HG03565 (cell line): ENCODE results near the gene SPATA7.
"Not testable (repeated sequence)": the region's sequence is repeated elsewhere in the genome, so short reads cannot be mapped to it uniquely, and the experiment has no call there.

Experiments
- ATAC-seq: cut with Tn5 transposase; IDR thresholded peaks from one replicate; pipeline ENCODE4 v1.9.1; 2021; ENCODE audit warnings: mild to moderate bottlenecking, moderate library complexity; ENCODE audit not compliant: unreplicated experiment

SPATA7 gene, protein sequence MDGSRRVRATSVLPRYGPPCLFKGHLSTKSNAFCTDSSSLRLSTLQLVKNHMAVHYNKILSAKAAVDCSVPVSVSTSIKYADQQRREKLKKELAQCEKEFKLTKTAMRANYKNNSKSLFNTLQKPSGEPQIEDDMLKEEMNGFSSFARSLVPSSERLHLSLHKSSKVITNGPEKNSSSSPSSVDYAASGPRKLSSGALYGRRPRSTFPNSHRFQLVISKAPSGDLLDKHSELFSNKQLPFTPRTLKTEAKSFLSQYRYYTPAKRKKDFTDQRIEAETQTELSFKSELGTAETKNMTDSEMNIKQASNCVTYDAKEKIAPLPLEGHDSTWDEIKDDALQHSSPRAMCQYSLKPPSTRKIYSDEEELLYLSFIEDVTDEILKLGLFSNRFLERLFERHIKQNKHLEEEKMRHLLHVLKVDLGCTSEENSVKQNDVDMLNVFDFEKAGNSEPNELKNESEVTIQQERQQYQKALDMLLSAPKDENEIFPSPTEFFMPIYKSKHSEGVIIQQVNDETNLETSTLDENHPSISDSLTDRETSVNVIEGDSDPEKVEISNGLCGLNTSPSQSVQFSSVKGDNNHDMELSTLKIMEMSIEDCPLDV

DNA sequence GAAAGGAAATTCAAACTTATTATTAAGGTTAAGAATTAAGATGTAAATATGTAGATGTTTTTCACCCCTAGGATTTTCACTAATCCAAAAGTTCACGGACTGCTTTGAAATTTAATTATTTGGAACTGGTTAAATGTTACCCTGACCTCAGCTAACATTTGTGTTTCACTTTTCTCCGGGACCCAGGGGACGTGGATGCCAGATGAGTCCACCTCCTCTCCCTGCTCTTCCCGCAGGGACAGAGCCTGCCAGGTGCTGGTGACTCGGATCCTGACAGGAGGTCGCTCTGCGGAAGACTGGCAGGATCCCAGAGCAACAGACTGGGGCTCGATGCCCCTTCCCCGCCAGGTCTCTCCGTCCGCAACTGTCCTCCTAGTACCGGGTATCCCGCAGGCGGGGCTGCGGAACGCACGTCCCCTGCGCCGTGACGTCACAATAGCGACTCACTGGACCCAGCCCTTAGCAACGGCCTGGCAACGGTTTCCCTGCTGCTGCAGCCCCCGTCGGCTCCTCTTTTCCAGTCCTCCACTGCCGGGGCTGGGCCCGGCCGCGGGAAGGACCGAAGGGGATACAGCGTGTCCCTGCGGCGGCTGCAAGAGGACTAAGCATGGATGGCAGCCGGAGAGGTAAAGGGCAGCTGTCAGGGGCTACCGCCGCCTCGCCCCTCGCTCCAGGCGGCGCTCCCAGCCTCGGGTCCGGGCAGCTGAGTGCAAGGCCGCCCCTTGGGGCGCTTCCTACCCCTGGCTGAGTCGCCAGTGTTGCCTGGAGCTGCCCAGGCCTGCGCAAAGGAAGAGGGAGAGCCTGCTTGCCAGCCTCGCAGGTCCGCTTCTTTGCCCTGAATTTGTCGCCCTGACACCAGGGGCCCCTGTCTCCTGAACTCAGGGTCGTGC is at the start of gene SPATA7:
Gene SPATA7, plus strand, starts transcription at position 446 of the 890 bp plus-strand sequence. Its CDS starts 162 bp downstream, at position 608.
- ATAC-seq = peak; percentile 99

DNA sequence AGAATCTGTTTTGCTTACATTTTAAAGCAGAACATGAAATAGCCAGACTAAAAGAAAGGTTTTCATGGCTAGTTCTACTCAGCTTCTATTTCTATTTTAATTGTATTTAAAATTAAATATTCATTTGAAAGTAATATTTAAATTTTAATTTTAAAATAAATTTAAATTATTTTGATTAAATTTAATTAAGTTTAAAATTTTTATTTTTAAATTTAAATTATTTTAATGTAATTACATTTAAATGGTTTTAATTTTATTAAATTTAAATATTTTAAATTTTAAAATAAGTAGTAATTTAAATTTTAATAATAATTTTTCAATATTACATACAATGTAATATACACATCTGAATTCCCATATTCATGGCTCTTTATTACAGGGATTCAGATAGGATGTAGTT is 45.1 kb upstream of the SPATA7 start:
- ATAC-seq = no peak

DNA sequence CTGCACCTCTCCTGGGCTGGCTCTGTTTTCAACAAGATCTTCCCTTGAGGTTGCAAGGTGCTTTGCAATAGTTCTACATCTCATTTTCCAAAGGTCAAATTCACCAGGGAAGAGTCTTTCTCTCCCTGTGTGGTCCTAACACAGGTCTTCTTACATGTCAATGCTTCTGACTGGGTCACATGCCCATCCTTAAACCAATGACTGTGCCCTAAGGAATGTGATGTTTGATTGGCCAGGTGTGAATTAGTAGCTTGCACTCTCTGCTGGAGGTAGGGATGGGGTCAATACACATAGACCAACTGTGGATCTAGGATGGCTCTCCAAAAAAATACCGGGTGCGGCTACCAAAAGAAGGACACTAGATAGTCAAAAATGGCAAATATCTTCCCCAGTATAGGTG is 42.5 kb upstream of the SPATA7 start:
- ATAC-seq = no peak

DNA sequence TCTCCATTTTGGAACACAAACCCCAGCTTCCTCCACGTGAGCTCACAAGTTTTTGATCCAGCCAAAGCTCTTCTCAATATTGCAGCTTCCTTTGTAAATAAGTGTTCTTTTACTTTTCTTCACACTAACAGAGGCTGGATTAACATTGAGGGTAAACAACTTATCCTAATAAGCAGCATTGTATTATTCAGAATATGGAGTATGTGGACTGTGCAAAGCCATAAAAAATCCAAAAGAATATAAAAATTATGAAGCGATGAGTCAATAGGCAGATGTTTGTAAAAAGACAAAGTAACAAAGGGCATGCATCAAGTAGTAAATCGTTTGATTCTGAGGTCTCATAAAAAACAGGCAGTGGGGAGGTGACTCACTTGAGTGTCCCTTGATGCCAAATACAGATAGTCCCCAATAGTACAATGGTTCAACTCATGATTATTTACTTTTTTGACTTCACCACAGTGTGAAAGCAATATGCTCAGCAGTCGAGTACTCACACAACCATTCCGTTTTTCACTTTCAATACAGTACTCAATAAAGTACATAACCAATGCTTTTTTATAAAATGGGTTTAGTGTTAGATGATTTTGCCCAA is 39.3 kb upstream of the SPATA7 start:
- ATAC-seq = no peak

DNA sequence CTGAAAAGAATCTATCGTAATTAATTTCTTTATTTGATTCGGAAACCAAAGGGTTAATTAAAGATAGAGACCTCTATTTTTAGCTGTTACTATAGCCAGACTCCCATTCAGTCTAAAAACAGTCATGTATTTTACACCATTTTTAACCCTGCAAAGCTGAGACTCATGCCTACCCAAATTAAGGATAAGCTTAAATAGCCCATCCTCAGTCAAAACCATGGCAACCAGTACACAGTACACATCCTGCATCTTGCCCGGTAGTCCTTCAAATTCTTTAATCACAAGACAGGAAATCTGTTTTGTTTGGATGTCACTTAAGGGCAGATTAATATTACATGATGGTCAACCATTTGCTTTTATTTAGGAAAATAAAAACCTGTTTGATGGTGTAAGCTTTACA is 36.9 kb upstream of the SPATA7 start:
- no peak for ATAC-seq

DNA sequence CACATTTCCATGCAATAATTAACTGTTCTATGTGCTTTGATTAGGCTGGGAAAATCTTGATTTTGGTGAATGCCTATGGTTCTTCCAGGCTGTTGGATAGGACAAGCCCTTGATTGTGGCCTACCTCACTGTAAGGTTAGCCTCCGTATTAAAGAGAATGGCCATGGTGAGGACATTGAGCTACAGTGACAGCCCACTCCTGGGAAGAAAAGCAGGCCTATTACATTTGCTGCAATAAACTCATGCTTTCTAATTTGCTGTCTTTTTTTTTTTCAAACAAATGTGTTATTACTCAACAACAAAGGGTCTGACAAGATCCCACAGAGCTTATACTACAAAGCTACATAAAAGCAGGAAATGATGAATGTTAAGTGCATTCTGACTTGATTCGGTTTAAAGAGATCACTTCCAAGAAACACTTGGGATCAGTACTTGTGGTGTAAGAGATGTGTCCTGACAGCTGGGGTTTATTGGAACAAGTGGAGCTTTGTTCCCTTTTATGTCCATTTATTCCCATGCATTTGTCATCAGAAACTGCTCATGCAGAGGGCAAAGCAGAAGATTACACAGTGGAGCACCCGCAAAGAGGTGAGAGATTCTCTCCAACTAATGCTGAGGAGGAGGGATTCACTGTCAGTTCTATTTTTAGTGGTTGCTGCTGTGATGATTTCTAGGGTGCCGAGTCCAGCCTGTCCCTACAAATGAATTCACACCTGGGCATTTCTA is 33.3 kb upstream of the SPATA7 start:
- no peak for ATAC-seq

DNA sequence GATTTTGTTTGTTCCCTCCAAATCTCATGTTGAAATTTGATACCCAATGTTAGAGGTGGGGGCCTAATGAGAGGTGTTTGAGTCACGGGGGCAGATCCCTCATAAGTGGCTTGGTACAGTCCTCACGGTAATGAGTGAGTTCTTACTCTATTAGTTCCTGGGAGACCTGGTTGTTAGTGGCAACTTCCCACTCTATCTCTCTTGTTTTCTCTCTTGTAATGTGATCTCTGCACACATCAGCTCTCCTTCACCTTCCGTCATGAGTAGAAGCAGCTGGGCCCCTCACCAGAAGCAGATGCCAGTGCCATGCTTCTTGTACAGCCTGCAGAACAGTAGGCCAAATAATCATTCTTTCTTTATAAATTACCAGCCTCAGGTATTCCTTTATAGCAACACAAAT is 32.8 kb upstream of the SPATA7 start:
- no peak for ATAC-seq

DNA sequence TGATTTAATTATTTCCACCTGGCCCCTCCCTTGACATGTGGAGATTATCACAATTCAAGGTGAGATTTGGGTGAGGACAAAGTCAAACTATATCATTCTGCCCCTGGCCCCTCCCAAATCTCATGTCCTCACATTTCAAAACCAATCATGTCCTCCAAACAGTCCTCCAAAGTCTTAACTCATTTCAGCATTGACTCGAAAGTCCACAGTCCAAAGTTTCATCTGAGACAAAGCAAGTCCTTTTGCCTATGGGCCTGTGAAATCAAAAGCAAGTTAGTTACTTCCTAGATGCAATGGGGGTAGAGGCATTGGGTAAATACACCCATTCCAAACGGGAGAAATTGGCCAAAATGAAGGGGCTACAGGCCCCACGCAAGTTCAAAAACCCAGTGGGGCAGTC is 31.1 kb upstream of the SPATA7 start:
- no peak for ATAC-seq

DNA sequence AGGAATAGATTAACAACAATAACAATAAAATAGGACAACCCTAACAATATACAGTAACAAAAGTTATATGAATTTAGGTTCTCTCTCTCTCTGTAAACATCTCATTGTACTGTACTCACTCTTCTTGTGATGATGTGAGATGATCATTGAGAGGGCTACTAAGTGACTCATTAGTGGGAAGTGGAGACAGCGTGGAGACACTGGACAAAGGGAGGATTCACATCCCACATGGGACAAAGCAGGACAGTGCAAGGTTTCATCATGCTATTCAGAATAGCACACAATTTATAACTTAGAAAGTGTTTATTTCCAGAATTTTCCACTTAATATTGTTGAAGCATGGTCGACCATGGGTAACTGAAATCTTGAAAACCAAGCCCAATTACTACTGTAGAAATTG is 26.0 kb upstream of the SPATA7 start:
- ATAC-seq = no peak

DNA sequence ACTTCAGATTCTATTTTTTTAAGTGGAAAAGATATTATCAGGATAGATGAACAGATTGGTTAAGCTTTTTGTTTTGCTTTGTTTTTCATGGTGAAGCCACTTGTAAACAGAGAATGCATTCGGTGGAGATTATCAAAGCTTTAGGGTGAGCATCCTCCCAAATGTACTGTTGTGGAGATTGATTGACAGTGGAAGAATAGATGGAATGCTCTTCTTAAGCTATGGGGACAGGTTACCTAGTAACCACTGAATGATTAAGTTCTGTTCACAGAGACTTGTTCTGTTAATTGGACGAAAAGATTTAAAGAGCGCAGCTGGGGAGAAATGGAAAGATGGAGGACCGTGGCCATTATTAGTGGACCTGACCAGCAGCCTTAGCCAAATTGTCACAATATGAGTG is 21.8 kb upstream of the SPATA7 start:
- ATAC-seq = no peak

DNA sequence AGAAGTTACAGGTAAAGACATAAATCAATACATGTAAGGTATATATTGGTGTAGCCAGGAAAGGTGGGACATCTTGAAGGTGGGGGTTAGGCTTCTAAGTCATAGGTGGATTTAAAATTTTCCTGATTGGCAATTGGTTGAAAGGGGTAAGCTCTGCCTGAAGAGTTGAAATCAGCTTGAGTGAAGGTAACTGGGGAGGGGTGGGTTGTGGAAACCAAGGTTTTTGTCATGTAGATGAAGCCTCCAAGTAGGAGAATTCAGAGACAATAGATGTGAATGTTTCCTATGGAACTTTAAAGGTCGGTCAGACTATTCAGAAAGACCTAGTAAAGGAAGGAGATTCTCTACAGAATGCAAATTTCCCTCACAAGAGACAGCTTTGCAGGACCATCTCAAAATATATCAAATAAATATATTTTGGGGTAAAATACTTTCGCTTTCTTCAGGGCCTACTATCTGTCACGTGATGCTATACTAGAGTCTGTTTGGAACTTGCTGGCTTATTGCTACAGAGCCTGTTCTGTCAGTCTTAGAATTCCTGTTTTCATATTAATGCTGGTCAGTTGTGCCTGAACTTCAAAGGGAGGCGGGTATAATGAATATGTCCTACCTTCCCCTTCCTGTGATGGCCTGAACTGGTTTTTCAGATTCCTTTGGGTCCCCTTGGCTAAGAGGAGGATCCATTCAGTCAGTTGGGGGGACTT is 20.6 kb upstream of the SPATA7 start:
- ATAC-seq = no peak

DNA sequence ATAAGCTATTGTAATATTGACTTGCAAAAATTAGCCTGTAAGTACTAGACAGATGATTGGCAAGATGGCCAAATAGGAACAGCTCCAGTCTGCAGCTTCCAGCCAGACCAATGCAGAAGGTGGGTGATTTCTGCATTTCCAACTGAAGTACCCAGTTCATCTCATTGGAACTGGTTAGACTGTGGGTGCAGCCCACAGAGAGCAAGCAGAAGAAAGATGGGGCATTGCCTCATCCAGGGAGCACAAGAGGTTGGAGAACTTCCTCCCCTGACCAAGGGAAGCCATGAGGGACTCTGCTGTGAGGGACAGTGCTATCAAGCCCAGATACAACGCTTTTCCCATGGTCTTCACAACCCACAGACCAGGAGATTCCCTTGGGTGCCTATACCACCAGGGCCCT is 16.0 kb upstream of the SPATA7 start:
- no peak for ATAC-seq

DNA sequence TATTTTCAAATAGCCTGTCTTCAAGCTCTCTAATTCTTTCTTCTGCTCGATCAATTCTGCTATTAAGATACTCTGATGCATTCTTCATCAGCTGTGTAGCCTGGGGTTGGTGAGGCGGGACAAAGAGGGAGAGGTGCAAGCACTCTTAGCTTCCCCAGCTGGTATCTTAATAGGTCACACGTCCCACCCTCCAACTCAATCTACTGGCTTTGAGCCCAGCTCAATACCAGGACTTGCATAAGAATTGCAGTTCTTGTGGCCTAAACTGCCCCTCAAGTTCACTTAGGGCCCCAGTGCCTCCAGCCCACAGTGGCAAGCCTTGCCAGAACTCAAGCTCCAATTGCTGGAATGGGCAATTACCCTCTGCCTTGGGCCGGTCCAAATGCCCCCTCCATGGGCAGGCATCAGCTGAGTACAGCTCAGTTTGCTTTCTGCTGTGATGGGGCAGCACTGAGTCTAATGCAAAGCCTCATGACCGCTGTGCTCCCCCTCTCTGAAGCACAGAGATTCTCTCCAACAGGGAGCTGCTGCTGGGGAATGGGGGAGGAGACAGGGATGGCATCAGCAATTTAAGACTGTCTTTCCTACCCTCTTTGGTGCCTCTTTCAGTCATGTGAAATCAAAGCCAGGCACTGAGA is 5.6 kb upstream of the SPATA7 start:
- no peak for ATAC-seq

DNA sequence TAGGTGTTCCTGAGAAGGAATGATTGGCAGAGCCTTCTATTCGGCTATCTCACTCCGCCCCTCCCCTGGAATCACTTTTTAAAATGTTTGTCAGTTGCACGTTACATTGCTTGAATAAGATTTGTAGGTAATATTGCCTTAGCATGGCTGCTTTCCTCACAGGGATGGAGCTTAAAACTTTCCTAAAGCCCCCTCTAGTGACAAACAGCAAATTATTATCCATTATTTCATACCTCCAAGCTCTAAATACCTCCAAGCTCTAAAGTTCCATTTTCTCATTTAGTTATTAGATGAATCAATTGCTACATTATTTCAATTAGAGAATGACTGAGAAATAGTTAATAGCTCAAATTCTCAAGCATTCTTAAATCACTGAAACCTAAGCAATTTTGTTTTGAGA is 5.1 kb upstream of the SPATA7 start:
- ATAC-seq = no peak

DNA sequence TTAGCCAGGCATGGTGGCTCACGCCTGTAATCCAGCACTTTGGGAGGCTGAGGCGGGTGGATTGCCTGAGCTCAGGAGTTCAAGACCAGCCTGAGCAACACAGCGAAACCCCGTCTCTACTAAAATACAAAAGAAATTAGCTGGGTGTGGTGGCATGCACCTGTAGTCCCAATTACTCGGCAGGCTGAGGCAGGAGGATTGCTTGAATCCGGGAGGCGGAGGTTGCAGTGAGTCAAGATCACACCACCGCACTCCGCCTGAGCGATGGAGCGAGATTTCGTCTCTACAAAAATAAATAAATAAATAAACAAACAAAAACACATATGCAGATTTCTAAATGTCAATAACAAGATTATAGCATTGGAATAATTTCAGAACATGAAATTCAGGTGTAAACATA is 3.8 kb upstream of the SPATA7 start:
- ATAC-seq = not testable (repeated sequence)

DNA sequence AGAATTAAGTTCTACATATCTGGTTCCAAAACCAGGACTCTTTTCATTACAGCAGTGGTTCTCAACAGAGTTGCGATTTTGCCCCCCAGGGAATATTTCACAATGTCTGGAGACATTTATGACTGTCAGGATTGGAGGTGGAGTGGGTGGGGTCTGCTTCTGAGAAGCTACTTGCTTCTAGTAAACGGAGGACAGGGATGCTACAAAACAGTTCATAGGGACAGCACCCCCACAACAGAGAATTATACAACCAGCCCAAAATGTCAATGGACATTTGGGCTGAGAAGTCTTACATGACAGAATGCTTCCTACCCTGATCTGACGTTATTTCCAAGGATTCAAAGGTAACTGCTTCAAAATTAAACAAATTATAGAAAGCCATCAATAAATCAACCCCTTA is 739 bp upstream of the SPATA7 start:
- no peak for ATAC-seq

DNA sequence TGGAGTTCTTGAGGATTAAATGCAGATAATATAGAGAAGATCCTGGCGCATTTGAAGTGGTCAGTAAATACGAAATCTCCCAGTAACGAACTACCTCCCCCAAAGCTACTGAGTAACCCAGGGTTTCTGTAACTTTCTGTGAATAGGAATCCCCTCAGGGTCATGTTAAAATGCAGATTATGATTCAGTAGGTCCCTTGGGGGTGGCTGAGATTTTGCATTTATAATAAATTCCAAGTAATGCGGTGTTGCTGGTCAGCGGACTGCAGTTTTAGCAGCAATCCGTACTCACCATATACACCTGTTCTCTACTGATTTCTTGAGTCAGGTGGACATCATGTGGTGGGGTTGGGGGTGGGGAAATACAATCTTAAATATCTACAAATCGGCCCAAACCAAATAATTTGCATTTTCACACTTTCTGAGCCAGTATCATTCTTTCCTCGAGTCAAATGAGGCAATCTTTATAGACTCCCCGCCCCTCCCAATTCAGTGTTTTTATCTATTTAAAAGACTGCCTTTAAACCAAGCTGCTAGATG is 868 bp downstream of the SPATA7 start:
- ATAC-seq = no peak

DNA sequence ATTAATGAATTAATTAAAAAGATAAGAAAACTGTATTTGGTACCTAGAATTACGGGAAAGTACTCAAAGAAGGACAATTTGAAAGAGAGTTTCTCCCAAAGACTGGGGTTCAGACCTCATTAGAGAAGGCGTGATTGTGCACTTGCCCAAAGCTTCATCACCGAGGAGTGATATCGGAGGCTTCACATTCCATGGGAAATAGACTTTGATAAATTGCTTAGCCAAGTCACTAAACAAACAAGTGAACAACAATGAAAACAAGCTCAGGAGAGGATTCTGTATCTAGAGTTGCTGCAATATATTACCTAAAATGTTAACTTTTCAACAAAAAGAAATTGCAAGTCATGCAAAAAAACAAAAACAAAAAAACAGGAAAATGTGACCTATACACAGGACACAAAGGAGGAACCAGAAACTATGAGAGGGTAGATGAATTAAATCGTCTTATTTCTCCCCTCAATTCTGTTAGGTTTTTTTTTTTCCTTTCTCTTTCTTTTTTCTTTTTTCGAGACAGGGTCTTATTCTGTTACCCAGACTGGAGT is 3.4 kb downstream of the SPATA7 start:
- no peak for ATAC-seq

DNA sequence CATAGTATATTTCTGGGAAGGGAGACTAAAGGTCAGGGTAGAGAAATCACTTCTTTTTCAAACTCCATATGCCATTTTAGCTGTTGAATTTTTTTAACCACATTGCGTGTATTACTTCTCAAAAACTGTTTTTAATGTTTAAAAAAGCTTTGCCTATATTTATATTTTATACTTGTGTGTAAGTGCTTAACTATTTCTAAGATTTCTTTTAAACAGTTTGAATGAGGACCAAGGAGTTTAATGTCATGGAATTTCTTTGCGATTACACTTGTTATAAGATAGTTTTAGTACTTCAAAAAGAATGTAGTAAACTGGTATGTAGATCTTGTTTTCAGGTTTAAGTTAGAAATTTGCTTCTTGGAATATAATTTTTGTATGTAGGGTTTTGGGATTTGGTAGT is 7.2 kb downstream of the SPATA7 start:
- no peak for ATAC-seq
